GM19351 (cell line): ENCODE results near the gene IFNL3.
"Not testable (repeated sequence)": the region's sequence is repeated elsewhere in the genome, so short reads cannot be mapped to it uniquely, and the experiment has no call there.

Experiments
- ATAC-seq: cut with Tn5 transposase; IDR thresholded peaks from one replicate; pipeline ENCODE4 v1.9.1; 2021; ENCODE audit warnings: mild to moderate bottlenecking, moderate library complexity; ENCODE audit not compliant: unreplicated experiment

The IFNL3 gene

DNA sequence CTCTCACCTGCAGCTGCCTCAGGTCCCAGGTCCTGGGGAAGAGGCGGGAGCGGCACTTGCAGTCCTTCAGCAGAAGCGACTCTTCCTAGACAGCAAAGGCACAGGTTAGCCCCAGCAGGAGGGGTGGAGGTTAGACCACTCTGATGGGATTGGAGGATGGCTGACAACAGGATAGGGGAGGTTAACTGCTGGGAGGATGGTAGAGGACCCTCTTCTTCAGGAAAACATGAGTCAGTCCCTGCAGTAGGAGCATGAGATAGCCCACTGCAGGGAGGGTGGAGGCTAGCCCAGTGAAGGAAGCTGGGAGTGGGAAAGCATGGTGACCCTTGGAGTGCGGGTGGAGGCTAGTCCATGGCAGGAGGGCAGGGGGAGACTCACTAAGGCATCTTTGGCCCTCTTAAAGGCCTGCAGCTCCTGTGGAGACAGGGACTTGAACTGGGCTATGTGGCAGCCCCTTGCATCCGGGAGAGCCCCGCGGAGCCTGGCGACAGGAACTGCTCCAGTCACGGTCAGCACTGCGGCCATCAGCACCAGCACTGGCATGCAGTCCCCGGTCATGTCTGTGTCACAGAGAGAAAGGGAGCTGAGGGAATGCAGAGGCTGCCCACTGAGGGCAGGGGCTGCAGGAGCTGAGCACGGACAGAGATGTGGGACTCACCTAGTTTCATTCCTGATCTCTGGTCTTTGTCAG lies at the start of gene IFNL3:
Gene IFNL3, minus strand, starts transcription at position 597 of the 691 bp plus-strand sequence. Its CDS starts 39 bp downstream, at position 558.
- ATAC-seq, result not testable (repeated sequence)

DNA sequence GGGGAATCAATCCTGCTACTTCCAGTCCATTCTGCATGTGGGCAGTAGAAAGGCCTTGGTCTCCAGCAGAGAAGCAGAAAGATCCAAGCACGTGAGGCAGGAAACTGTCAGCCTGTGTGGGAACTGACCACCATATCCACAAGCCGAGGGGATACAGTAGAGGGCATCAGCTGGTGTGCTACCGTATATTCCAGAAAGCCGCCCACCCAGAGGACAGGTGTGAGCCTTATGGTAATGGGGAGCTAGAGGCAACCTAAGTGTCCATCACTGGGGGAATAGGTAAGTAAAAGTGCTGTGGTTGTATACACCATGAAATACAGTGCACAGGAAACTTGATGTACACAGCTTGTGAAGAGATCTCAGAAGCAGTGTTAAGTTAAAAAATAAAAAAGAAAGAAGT lies 48.6 kb upstream of the IFNL3 start:
- no peak for ATAC-seq

GRCh38 chr19:39284032-39284431 lies 39.2 kb upstream of the IFNL3 start:
- no peak for ATAC-seq

- no peak for ATAC-seq
Observed at GRCh38 chr19:39282021-39282420, 37.2 kb upstream of the IFNL3 start.

DNA sequence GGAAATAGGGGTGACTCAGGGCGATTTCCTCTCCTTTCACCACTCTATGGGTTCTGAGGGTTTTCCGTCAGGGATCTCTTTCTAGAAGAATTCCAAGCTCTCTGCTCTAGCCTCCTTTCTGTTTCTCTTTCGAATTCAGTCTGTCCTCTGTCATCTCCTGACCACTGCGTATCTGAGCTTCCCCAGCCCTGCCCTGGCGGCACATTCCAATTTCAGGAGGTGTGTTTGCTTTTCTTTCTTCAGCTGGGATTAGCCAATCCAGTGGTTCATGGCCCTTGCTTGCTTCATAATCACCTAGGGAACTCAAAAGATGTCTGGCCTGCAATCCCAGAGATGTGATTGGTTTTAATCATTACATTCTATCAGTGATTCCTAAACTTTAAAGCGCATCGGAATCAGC lies 32.8 kb upstream of the IFNL3 start:
- ATAC-seq, result no peak

DNA sequence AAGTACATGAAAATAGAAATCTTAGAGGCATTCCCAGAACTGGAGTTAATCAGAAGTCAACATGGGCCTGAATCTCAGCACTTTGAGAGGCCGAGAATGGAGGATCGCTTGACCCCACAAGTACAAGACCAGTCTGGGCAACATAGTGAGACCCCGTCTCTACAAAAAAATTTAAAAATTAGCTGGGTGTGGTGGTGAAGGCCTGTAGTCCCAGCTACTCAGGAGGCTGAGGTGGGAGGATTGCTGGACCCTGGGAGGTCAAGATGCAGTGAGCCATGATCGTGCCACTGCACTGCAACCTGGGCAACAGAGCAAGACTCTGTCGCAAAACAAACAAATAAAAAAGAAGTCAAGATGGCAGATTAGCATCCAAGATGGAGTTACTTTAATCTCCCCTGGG lies 31.9 kb upstream of the IFNL3 start:
- no peak for ATAC-seq

- no peak for ATAC-seq
Observed at GRCh38 chr19:39275578-39275977, 30.8 kb upstream of the IFNL3 start.

GRCh38 chr19:39273859-39274258 lies 29.1 kb upstream of the IFNL3 start:
- not testable (repeated sequence) for ATAC-seq

- ATAC-seq, result no peak
Observed at GRCh38 chr19:39270036-39270871, 25.4 kb upstream of the IFNL3 start.

DNA sequence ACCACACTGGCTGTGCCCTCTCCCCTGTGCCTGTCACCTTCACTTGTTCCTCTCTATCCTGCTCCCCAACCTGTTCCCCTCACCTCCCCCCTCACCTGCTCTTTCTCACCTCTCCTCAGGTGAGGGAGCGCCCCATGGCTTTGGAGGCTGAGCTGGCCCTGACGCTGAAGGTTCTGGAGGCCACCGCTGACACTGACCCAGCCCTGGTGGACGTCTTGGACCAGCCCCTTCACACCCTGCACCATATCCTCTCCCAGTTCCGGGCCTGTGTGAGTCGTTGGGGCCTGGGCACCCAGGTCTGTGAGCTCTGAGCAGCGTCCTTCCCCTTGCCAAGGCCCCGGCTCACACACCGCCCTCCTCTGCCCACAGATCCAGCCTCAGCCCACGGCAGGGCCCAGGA lies 24.6 kb upstream of the IFNL3 start:
- ATAC-seq, result not testable (repeated sequence)

- not testable (repeated sequence) for ATAC-seq
Observed at GRCh38 chr19:39268531-39269223, 23.9 kb upstream of the IFNL3 start.

DNA sequence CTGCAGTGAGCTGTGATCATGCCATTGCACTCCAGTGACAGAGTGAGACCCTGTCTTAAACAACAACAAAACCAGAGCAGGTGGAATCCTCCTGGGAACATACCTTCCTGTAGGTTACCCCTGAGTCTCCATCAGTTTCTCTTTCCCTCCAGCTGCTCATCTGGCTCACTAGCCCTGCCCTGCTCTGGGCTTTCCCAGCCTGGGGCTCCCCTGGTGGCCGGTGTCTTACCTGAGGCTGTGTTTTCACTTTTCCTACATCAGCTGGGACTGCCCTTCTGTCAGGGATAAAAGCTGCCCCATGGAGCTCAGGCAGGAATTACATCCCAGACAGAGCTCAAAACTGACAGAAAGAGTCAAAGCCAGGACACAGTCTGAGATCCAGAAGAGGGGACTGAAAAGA lies 23.3 kb upstream of the IFNL3 start, which contains the start of gene IFNL2:
Gene IFNL2, plus strand, starts transcription at position 312 of the 400 bp plus-strand sequence. CDS start 173 bp downstream, outside the sequence.
- ATAC-seq, result not testable (repeated sequence)

DNA sequence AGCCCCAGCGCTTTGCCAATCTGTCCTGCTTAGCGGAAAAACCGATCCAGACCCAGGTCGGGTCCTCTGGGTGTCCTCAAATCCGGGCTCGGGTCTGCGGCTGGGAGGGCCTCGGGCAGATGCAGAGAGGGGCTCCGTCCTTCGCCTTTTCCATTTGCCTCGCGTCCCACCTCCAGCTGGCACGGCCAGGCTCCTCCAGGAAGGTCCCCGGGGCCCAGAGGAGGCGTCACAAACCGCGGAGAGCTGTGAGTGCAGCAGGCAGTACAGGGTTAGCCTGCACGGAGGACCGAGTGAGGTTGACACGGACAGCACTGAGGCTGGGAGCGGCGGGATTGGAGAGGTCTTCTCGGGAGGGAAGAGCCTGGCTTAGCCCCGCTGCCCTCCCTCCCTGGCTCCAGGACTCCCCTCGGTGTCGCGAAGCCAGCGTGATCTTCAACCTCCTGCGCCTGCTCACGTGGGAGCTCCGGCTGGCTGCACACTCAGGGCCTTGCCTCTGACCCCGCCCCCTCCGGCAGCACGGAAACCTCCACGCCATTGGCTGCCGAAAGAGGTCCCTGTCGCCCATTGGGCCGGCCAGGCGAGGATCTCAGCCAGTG lies 20.6 kb upstream of the IFNL3 start:
- ATAC-seq, result no peak

- ATAC-seq, result no peak
Observed at GRCh38 chr19:39264306-39265290, 19.8 kb upstream of the IFNL3 start.

GRCh38 chr19:39263912-39264305 lies 19.1 kb upstream of the IFNL3 start:
- no peak for ATAC-seq

GRCh38 chr19:39262496-39262895 lies 17.7 kb upstream of the IFNL3 start:
- ATAC-seq, result no peak

- no peak for ATAC-seq
Observed at GRCh38 chr19:39261704-39262103, 16.9 kb upstream of the IFNL3 start.

- ATAC-seq, result no peak
Observed at GRCh38 chr19:39257227-39257626, 12.4 kb upstream of the IFNL3 start.

- ATAC-seq, result no peak
Observed at GRCh38 chr19:39254531-39255345, 9.9 kb upstream of the IFNL3 start.
